ENCODE measurements around the gene TMEM258. TPM values are rescaled to one million over a fixed set of nuclear protein-coding genes. Genes with fewer than 3 reads are reported as not detected.

Gene TMEM258
- total and polyA plus RNA-seq, 9 of the 15 experiments (the other 6 are each of a cell fraction or from before 2014, with no cell fraction given), result 97.2 to 856 (median 231) TPM

DNA sequence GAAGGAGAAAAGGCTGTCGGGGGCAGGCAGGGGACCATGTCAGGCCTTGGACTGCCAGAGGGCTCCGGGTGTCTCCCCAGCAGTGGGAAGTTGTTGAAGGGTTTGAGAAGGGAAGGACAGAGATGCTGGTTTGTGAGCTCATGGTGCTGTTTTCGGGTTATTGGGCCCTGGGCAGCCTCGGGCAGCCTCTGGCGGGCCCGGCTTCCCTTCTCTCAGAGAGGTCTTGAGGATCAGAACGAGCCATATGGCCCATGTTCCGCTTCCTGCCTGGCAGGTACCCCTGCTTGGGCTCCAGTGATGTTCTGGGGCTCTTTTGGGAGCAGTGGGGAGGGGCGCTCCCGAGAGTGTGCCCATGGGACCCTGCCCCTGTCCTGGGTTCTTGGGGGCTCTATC lies 30.2 kb downstream of the TMEM258 start (continued):
- TF ChIP-seq, protein P1, sequence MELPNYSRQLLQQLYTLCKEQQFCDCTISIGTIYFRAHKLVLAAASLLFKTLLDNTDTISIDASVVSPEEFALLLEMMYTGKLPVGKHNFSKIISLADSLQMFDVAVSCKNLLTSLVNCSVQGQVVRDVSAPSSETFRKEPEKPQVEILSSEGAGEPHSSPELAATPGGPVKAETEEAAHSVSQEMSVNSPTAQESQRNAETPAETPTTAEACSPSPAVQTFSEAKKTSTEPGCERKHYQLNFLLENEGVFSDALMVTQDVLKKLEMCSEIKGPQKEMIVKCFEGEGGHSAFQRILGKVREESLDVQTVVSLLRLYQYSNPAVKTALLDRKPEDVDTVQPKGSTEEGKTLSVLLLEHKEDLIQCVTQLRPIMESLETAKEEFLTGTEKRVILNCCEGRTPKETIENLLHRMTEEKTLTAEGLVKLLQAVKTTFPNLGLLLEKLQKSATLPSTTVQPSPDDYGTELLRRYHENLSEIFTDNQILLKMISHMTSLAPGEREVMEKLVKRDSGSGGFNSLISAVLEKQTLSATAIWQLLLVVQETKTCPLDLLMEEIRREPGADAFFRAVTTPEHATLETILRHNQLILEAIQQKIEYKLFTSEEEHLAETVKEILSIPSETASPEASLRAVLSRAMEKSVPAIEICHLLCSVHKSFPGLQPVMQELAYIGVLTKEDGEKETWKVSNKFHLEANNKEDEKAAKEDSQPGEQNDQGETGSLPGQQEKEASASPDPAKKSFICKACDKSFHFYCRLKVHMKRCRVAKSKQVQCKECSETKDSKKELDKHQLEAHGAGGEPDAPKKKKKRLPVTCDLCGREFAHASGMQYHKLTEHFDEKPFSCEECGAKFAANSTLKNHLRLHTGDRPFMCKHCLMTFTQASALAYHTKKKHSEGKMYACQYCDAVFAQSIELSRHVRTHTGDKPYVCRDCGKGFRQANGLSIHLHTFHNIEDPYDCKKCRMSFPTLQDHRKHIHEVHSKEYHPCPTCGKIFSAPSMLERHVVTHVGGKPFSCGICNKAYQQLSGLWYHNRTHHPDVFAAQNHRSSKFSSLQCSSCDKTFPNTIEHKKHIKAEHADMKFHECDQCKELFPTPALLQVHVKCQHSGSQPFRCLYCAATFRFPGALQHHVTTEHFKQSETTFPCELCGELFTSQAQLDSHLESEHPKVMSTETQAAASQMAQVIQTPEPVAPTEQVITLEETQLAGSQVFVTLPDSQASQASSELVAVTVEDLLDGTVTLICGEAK (IDR thresholded peaks at IDR 0.05), result no peak
- TF ChIP-seq, protein P1 (CRISPR knock-in tag; IDR thresholded peaks at IDR 0.05), result no peak
- TF ChIP-seq, protein P2, sequence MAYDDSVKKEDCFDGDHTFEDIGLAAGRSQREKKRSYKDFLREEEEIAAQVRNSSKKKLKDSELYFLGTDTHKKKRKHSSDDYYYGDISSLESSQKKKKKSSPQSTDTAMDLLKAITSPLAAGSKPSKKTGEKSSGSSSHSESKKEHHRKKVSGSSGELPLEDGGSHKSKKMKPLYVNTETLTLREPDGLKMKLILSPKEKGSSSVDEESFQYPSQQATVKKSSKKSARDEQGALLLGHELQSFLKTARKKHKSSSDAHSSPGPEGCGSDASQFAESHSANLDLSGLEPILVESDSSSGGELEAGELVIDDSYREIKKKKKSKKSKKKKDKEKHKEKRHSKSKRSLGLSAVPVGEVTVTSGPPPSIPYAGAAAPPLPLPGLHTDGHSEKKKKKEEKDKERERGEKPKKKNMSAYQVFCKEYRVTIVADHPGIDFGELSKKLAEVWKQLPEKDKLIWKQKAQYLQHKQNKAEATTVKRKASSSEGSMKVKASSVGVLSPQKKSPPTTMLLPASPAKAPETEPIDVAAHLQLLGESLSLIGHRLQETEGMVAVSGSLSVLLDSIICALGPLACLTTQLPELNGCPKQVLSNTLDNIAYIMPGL (CRISPR knock-in tag; IDR thresholded peaks at IDR 0.05), result no peak
- TF ChIP-seq, protein P3, sequence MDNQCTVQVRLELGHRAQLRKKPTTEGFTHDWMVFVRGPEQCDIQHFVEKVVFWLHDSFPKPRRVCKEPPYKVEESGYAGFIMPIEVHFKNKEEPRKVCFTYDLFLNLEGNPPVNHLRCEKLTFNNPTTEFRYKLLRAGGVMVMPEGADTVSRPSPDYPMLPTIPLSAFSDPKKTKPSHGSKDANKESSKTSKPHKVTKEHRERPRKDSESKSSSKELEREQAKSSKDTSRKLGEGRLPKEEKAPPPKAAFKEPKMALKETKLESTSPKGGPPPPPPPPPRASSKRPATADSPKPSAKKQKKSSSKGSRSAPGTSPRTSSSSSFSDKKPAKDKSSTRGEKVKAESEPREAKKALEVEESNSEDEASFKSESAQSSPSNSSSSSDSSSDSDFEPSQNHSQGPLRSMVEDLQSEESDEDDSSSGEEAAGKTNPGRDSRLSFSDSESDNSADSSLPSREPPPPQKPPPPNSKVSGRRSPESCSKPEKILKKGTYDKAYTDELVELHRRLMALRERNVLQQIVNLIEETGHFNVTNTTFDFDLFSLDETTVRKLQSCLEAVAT (IDR thresholded peaks at IDR 0.05), result no peak
- TF ChIP-seq FOXP1 (CRISPR knock-in tag; IDR thresholded peaks at IDR 0.05) (no peak), CEBPB (tag; IDR thresholded peaks at IDR 0.05) (no peak)

Measured in K562 (cell line).